Measurements from ENCODE around the gene CAPN9.

CAPN9 gene

DNA sequence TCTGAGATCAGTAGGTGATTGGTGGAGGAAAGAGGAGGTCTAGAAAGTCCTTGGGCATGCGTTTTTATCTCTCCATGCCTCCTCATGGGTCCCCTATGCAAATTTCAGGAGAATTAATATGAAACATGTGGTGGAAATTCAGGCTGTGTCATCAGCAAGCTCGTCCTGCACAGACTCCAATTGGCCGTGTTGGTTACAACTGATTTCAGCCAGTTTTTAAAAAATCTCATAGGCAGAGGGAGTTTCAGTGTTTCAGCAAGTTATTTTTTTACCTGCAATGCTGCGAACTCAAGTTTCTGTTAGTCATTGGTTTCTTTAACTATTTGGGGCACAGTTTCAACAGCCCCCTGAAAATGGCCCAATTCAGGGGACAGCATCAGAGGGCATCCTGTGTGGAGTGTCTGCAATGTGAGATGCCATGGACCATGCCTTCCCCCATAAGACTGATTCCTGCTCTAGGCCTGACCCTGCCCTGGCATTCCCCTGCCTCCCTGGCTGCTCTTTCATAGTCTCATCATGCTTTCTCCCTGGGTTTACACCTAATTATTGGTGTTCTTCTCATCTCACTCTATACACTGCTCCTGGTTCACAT lies 61.2 kb downstream of the CAPN9 start:
- Histone ChIP-seq H3K4me3 (ENCODE audit: low read depth in 1 of 2, low read length in 2 of 2) (no peak overlapping the region), H3K4me1 (ENCODE audit: control insufficient read depth in 1 of 2, insufficient read depth in 2 of 2, low read length in 2 of 2) (no peaks in the 10 kb centered on the region), H3K9me3 (ENCODE audit: control insufficient read depth in 1 of 2, low read length in 2 of 2) (peaks cover 0 to 6% of the 10 kb centered on the region in 2 donors), H3K27ac (ENCODE audit: low read length) (no peak overlapping the region), H3K27me3 (ENCODE audit: low read depth, low read length) (no peaks in the 10 kb centered on the region), H3K36me3 (ENCODE audit: control insufficient read depth in 1 of 2, insufficient read depth in 2 of 2, low read length in 2 of 2) (no peaks in the 10 kb centered on the region)

DNA sequence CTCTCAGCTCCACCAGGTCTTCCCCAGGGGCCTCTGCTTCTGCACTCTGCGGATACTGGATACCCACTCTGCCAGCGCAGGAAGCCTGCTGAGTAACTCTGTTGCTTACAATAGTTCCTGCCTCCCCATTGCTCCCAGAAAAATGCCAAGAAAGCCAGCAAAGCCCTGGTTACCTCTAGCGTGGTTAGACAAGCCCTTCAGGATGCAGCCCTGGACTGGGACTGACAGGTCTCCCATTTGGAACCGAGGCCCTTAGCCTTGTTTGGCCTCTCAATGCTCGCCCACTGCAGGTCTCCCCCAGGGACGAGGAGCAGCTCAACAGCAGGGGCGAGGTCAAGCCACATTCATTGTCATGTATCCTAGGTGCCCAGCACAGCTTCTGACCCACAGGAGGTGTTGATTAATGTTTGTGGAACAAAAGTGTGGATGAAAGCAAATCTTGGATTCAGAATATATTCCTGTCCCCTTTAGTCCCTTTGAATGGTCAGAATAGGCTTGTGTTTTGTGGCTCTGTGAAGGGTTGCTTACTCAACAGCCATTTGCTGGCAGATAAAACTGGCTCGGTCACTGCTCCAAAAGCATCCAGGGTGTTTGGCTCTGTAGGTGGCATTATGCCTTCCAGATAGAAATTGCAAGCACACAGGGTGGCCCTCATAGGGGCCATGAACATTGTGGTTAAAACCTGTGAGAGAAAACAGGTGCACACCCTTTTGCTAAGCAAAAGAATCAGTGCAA lies 62.2 kb downstream of the CAPN9 start:
- H3K4me3 ChIP-seq (ENCODE audit: low read depth in 1 of 2, low read length in 2 of 2) = no peak overlapping the region
- H3K4me1 ChIP-seq (ENCODE audit: control insufficient read depth in 1 of 2, insufficient read depth in 2 of 2, low read length in 2 of 2) = no peaks in the 10 kb centered on the region
- no peak overlapping the region for H3K27ac ChIP-seq (ENCODE audit: low read length)
- peaks cover 0 to 6% of the 10 kb centered on the region in 2 donors for H3K9me3 ChIP-seq (ENCODE audit: control insufficient read depth in 1 of 2, low read length in 2 of 2)
- H3K27me3 ChIP-seq (ENCODE audit: low read depth, low read length) = no peaks in the 10 kb centered on the region
- no peaks in the 10 kb centered on the region for H3K36me3 ChIP-seq (ENCODE audit: control insufficient read depth in 1 of 2, insufficient read depth in 2 of 2, low read length in 2 of 2)

DNA sequence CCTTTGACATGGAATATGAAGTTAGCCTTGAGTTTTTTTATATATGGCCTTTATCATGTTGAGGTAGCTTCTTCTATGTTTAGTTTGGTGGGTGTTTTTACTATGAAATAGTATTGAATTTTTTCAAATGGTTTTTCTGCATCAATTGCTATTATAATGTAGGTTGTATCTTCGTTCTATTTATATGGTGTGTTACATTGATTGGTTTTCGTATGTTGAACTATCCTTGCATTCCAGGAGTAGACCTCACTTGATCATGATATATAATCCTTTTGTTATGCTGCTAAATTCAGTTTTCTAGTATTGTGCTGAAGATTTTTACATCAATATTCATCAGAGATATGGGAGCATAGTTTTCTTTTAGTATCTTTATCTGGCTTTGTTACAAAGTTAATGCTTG lies 65.4 kb downstream of the CAPN9 start:
- no peaks in the 10 kb centered on the region for H3K36me3 ChIP-seq (ENCODE audit: control insufficient read depth in 1 of 2, insufficient read depth in 2 of 2, low read length in 2 of 2)
- no peaks in the 10 kb centered on the region for H3K27me3 ChIP-seq (ENCODE audit: low read depth, low read length)
- H3K4me3 ChIP-seq (ENCODE audit: low read depth in 1 of 2, low read length in 2 of 2) = no peak overlapping the region
- peaks cover 0 to 6% of the 10 kb centered on the region in 2 donors for H3K9me3 ChIP-seq (ENCODE audit: control insufficient read depth in 1 of 2, low read length in 2 of 2)
- H3K27ac ChIP-seq (ENCODE audit: low read length) = no peak overlapping the region
- no peaks in the 10 kb centered on the region for H3K4me1 ChIP-seq (ENCODE audit: control insufficient read depth in 1 of 2, insufficient read depth in 2 of 2, low read length in 2 of 2)

DNA sequence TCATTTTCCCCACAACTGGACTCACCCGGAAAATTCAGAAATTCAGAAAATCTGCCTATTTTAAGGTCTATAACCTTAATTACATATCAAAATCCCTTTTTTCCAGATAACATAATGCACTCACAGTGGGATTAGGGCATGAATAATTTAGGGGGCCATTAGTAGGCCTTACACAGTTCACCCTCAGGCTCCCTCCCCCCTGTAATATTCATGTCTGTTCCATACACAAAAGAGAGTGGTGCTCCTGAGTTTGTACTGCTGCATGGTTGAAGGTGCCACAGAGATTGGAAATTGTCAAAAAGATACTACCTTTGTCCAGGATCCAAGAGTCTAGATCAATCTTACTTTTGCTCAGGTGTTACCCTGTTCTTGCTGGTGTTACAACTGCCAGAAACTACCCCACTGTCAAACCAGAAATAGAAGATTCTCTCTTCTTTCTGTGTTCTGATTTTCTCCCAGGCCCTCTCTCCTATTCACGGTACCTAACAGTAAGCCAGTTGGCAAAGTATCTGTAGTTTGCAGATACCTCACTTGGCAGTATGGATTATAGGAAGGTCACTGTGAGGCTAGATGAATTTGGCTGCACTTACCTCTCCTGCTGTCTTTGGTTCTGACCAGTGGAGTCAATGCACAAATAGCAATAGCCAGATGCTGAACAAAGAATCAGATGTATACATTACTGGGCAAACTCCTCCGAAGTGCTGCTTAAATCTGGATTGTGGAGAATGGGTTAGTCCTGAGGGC lies 67.9 kb downstream of the CAPN9 start:
- peaks cover 0 to 6% of the 10 kb centered on the region in 2 donors for H3K9me3 ChIP-seq (ENCODE audit: control insufficient read depth in 1 of 2, low read length in 2 of 2)
- no peak overlapping the region for H3K27ac ChIP-seq (ENCODE audit: low read length)
- H3K27me3 ChIP-seq (ENCODE audit: low read depth, low read length) = no peaks in the 10 kb centered on the region
- H3K4me1 ChIP-seq (ENCODE audit: control insufficient read depth in 1 of 2, insufficient read depth in 2 of 2, low read length in 2 of 2) = no peaks in the 10 kb centered on the region
- H3K4me3 ChIP-seq (ENCODE audit: low read depth in 1 of 2, low read length in 2 of 2) = no peak overlapping the region
- no peaks in the 10 kb centered on the region for H3K36me3 ChIP-seq (ENCODE audit: control insufficient read depth in 1 of 2, insufficient read depth in 2 of 2, low read length in 2 of 2)

DNA sequence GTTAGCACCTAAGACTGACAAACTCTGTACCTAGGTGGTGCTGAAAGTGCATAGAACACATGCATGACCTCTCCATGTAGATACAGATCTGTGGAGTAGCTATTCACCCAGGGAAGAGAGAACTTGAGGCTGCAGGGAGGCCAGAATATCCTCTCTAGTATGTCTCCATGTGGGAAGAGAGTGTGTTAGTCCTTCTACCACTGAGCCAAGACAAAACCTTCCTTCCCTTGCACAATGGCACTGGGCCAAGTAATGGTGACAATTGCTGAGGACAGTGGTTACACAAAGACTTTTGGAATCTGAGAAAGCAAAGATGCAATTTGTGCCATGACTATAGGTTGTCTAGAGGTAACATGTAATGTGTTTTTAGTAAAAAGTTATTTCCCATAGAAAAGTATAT lies 68.8 kb downstream of the CAPN9 start:
- H3K4me1 ChIP-seq (ENCODE audit: control insufficient read depth in 1 of 2, insufficient read depth in 2 of 2, low read length in 2 of 2) = no peaks in the 10 kb centered on the region
- H3K4me3 ChIP-seq (ENCODE audit: low read depth in 1 of 2, low read length in 2 of 2) = no peak overlapping the region
- peaks cover 0 to 6% of the 10 kb centered on the region in 2 donors for H3K9me3 ChIP-seq (ENCODE audit: control insufficient read depth in 1 of 2, low read length in 2 of 2)
- H3K27ac ChIP-seq (ENCODE audit: low read length) = no peak overlapping the region
- no peaks in the 10 kb centered on the region for H3K27me3 ChIP-seq (ENCODE audit: low read depth, low read length)
- no peaks in the 10 kb centered on the region for H3K36me3 ChIP-seq (ENCODE audit: control insufficient read depth in 1 of 2, insufficient read depth in 2 of 2, low read length in 2 of 2)

DNA sequence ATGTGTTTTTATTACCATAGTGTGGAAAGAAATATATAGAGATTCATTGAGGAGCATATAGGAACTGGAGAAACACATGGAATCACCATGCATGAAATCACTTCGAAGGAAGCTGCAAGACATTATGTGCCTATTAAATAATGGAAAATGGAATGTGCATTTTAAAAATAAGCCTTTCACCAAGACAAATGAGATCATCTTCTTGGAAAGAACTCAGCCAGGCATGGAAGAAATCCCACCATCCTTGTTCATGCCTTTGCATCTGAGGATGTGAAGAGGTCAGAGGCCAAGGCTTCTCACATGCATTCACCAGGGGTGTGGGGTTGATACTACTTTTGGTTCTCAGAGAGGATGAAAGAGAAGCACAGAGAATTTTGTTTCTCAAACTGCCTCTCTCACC lies 71.2 kb downstream of the CAPN9 start:
- Histone ChIP-seq H3K27ac (ENCODE audit: low read length) (no peak overlapping the region), H3K4me3 (ENCODE audit: low read depth in 1 of 2, low read length in 2 of 2) (no peak overlapping the region), H3K4me1 (ENCODE audit: control insufficient read depth in 1 of 2, insufficient read depth in 2 of 2, low read length in 2 of 2) (peaks cover 3% of the 10 kb centered on the region in 2 donors), H3K27me3 (ENCODE audit: low read depth, low read length) (no peaks in the 10 kb centered on the region), H3K36me3 (ENCODE audit: control insufficient read depth in 1 of 2, insufficient read depth in 2 of 2, low read length in 2 of 2) (no peaks in the 10 kb centered on the region), H3K9me3 (ENCODE audit: control insufficient read depth in 1 of 2, low read length in 2 of 2) (no peaks in the 10 kb centered on the region)

DNA sequence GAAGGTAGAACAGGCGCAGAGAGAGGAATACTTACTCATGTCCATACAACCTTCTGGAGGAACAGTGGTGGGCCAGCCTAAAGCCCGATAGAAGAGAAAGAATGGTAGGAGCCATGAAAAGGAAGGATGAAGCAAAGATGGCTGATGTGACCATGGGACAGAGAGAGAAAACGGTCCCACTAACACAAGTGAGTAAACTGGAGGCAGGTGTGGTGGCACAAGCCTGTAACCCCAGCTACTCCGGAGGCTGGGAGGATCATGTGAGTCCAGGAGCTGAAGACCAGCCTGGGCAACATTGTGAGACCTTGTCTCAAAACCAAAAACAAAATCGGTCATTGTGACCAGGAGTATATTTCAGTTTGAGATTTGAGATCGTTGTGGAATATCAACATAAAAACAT lies 71.7 kb downstream of the CAPN9 start:
- Histone ChIP-seq H3K9me3 (ENCODE audit: control insufficient read depth in 1 of 2, low read length in 2 of 2) (no peaks in the 10 kb centered on the region), H3K27me3 (ENCODE audit: low read depth, low read length) (no peaks in the 10 kb centered on the region), H3K36me3 (ENCODE audit: control insufficient read depth in 1 of 2, insufficient read depth in 2 of 2, low read length in 2 of 2) (no peaks in the 10 kb centered on the region), H3K4me3 (ENCODE audit: low read depth in 1 of 2, low read length in 2 of 2) (no peak overlapping the region), H3K4me1 (ENCODE audit: control insufficient read depth in 1 of 2, insufficient read depth in 2 of 2, low read length in 2 of 2) (peaks cover 6 to 7% of the 10 kb centered on the region in 2 donors), H3K27ac (ENCODE audit: low read length) (no peak overlapping the region)

DNA sequence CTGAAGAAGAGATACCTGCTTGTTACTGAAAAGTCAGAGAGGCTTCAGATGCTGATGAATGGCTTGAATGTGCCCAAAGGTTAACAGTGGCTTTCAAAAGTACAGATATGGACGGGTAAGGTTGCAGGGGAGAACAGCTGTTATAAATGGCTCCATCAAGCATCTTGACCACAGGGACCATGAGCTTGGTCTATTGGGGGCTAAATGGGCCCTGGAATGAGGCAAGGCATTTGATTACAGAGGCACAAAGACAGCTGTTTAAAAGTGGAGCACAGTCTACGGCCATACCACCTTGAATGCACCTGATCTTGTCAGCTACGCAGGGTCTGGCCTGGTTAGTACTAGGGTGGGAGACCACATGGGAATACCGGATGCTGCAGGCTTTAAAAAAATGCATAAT lies 72.8 kb downstream of the CAPN9 start:
- no peak overlapping the region for H3K4me3 ChIP-seq (ENCODE audit: low read depth in 1 of 2, low read length in 2 of 2)
- H3K4me1 ChIP-seq (ENCODE audit: control insufficient read depth in 1 of 2, insufficient read depth in 2 of 2, low read length in 2 of 2) = peaks cover 6 to 16% of the 10 kb centered on the region in 2 donors
- no peak overlapping the region for H3K27ac ChIP-seq (ENCODE audit: low read length)
- H3K36me3 ChIP-seq (ENCODE audit: control insufficient read depth in 1 of 2, insufficient read depth in 2 of 2, low read length in 2 of 2) = no peaks in the 10 kb centered on the region
- no peaks in the 10 kb centered on the region for H3K9me3 ChIP-seq (ENCODE audit: control insufficient read depth in 1 of 2, low read length in 2 of 2)
- no peaks in the 10 kb centered on the region for H3K27me3 ChIP-seq (ENCODE audit: low read depth, low read length)

DNA sequence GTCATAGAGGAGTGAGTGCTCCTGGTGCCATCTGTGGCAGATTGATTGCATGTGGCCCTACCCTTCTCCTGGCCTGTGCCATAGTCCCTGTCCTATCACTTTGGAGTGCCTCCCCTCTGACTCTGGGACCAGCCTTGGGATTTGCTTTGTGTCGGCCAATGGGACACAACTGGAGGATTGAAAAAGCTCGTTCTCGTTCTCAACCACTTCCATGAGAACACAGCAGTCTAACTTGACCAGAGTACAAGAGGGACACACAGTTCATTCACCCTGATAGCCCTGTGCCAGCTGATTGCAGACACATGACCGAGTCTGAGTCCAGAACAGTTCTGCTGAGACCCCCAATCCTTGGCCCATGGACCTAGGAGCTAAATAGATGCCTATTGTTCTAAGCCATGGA lies 73.4 kb downstream of the CAPN9 start:
- no peaks in the 10 kb centered on the region for H3K27me3 ChIP-seq (ENCODE audit: low read depth, low read length)
- no peaks in the 10 kb centered on the region for H3K9me3 ChIP-seq (ENCODE audit: control insufficient read depth in 1 of 2, low read length in 2 of 2)
- no peaks in the 10 kb centered on the region for H3K36me3 ChIP-seq (ENCODE audit: control insufficient read depth in 1 of 2, insufficient read depth in 2 of 2, low read length in 2 of 2)
- peaks cover 11 to 21% of the 10 kb centered on the region in 2 donors for H3K4me1 ChIP-seq (ENCODE audit: control insufficient read depth in 1 of 2, insufficient read depth in 2 of 2, low read length in 2 of 2)
- no peak overlapping the region for H3K27ac ChIP-seq (ENCODE audit: low read length)
- no peak overlapping the region for H3K4me3 ChIP-seq (ENCODE audit: low read depth in 1 of 2, low read length in 2 of 2)

DNA sequence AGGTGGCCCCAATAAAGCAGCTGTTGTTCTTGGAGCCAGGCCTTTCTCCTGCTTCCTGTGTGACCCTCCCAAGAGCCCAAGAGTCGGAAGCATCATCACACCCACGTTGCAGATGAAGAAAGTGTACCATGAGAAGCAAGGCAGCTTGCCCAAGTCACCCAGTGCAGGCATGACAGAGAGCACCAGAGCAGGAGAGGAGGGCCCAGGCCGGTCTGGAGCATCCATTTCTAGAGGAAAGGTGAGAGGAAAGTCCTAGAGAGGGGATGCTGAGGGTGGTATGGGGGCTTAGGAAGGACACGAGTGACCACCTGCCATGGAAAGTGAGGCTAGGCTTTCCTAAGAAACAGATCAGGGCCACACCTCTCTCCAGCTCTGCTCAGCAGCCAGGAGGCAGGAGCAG lies 74.2 kb downstream of the CAPN9 start:
- Histone ChIP-seq H3K27ac (ENCODE audit: low read length) (no peak overlapping the region), H3K36me3 (ENCODE audit: control insufficient read depth in 1 of 2, insufficient read depth in 2 of 2, low read length in 2 of 2) (no peaks in the 10 kb centered on the region), H3K9me3 (ENCODE audit: control insufficient read depth in 1 of 2, low read length in 2 of 2) (no peaks in the 10 kb centered on the region), H3K27me3 (ENCODE audit: low read depth, low read length) (no peaks in the 10 kb centered on the region), H3K4me1 (ENCODE audit: control insufficient read depth in 1 of 2, insufficient read depth in 2 of 2, low read length in 2 of 2) (peaks cover 19 to 29% of the 10 kb centered on the region in 2 donors), H3K4me3 (ENCODE audit: low read depth in 1 of 2, low read length in 2 of 2) (no peak overlapping the region)

DNA sequence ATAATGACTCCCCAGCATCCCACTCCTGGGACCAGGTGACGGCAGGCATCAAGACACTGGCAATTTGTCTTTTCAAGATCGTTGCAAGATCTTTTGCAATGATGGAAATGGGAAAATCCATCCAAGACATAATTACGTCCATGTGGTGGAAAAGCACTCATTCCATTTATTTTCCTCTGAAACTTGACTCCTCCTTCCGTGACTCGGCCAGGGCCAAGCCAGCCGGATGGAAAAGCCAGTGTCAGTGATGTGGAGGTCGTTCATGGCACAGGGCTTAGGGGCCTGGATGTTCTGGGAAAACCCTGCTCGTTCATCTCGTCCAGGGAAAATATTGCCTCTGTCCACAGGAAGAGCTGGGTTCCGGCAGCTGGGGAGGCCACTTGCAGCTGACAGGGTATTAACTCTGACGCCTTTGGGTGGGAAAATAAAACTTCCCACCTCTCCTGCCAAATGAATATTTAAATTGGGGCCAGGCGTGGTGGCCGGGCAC lies 74.9 kb downstream of the CAPN9 start:
- H3K27ac ChIP-seq (ENCODE audit: low read length) = no peak overlapping the region
- H3K4me1 ChIP-seq (ENCODE audit: control insufficient read depth in 1 of 2, insufficient read depth in 2 of 2, low read length in 2 of 2) = peaks cover 19 to 34% of the 10 kb centered on the region in 2 donors
- no peaks in the 10 kb centered on the region for H3K36me3 ChIP-seq (ENCODE audit: control insufficient read depth in 1 of 2, insufficient read depth in 2 of 2, low read length in 2 of 2)

More for the DNA sequence above, 74.9 kb downstream of the CAPN9 start:
- Histone ChIP-seq H3K27me3 (ENCODE audit: low read depth, low read length) (no peaks in the 10 kb centered on the region), H3K9me3 (ENCODE audit: control insufficient read depth in 1 of 2, low read length in 2 of 2) (no peaks in the 10 kb centered on the region), H3K4me3 (ENCODE audit: low read depth in 1 of 2, low read length in 2 of 2) (no peak overlapping the region)
